ENCODE data around the gene ZNF385A.
"Not testable (repeated sequence)": the region's sequence is repeated elsewhere in the genome, so short reads cannot be mapped to it uniquely, and the experiment has no call there.

Gene ZNF385A

DNA sequence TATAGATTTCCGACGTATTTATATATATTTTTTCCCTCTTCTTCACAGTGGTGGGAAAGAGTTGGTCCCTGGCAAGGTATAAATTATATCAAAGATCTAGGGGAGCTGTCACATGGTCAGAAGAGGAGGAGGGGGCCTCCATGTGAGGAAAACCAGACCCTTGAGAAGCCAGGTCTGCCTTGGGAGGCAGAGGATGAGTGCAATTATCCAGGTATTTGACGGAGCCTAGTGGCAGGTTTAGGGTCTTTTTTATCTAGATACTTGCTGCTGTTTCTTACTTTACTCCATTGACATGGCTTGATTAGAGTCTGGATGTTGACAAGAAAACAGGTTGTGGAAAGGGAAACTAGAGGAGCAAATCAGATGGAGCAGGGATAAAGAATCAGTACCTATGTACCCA is 54.1 kb downstream of the ZNF385A start:
- Histone ChIP-seq H3K4me1 (ENCODE audit: insufficient read depth, low read length, severe bottlenecking) (peaks cover 15% of the 10 kb centered on the region), H3K79me2 (ENCODE audit: insufficient read depth, low read length) (peaks cover 3% of the 10 kb centered on the region), H3K9ac (ENCODE audit: low read length) (no peak overlapping the region), H3K9me3 (ENCODE audit: low read length) (no peaks in the 10 kb centered on the region), H3F3A (ENCODE audit: insufficient read depth, low read length) (no peaks in the 10 kb centered on the region), H3K4me2 (ENCODE audit: low read length) (no peak overlapping the region), H3K9me2 (ENCODE audit: low read depth, low read length) (no peaks in the 10 kb centered on the region), H3K36me3 (ENCODE audit: insufficient read depth, low read length) (peaks cover 5% of the 10 kb centered on the region; the same call in 1 of the 2 replicates), H2AFZ (ENCODE audit: low read length) (no peak overlapping the region), H3K4me3 (ENCODE audit: low read depth, low read length, poor library complexity, severe bottlenecking) (no peak overlapping the region), H4K20me1 (ENCODE audit: insufficient read depth, low read length) (no peaks in the 10 kb centered on the region), H3K27me3 (ENCODE audit: insufficient read depth, low read length) (no peaks in the 10 kb centered on the region), H3K27ac (ENCODE audit: low read depth, low read length, poor library complexity, severe bottlenecking) (no peak overlapping the region)
- no peak for TF ChIP-seq EZH2 (IDR thresholded peaks at IDR 0.05; ENCODE audit: borderline replicate concordance, low read length)
- TF ChIP-seq, protein P1, sequence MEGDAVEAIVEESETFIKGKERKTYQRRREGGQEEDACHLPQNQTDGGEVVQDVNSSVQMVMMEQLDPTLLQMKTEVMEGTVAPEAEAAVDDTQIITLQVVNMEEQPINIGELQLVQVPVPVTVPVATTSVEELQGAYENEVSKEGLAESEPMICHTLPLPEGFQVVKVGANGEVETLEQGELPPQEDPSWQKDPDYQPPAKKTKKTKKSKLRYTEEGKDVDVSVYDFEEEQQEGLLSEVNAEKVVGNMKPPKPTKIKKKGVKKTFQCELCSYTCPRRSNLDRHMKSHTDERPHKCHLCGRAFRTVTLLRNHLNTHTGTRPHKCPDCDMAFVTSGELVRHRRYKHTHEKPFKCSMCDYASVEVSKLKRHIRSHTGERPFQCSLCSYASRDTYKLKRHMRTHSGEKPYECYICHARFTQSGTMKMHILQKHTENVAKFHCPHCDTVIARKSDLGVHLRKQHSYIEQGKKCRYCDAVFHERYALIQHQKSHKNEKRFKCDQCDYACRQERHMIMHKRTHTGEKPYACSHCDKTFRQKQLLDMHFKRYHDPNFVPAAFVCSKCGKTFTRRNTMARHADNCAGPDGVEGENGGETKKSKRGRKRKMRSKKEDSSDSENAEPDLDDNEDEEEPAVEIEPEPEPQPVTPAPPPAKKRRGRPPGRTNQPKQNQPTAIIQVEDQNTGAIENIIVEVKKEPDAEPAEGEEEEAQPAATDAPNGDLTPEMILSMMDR (IDR thresholded peaks at IDR 0.05; ENCODE audit: low read length) = no peak

DNA sequence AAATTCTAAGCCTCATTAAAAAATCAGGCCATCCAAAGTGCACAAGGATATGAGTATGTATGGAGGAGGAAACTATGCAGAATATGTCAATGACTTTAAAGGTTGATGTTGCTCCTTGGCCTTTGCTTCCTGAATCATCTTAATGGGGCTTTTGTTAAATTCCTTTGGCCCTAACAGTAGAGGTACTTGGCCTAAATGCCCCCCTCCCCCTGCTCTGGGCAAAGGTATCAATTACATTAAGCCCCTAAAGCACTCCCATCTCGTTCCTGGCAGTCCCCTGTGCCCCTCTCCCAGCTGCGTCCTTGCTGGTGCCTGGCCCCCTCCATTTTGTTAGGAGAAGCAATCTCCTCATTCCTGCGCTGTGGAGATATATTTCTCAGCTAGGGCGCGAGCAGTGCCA is 54.8 kb downstream of the ZNF385A start:
- Histone ChIP-seq H3F3A (ENCODE audit: insufficient read depth, low read length) (no peaks in the 10 kb centered on the region), H3K9me2 (ENCODE audit: low read depth, low read length) (no peaks in the 10 kb centered on the region), H4K20me1 (ENCODE audit: insufficient read depth, low read length) (no peaks in the 10 kb centered on the region), H3K4me3 (ENCODE audit: low read depth, low read length, poor library complexity, severe bottlenecking) (no peak overlapping the region), H2AFZ (ENCODE audit: low read length) (no peak overlapping the region), H3K79me2 (ENCODE audit: insufficient read depth, low read length) (peaks cover 6% of the 10 kb centered on the region), H3K4me1 (ENCODE audit: insufficient read depth, low read length, severe bottlenecking) (peaks cover 11% of the 10 kb centered on the region), H3K9me3 (ENCODE audit: low read length) (no peaks in the 10 kb centered on the region), H3K4me2 (ENCODE audit: low read length) (no peak overlapping the region), H3K9ac (ENCODE audit: low read length) (no peak overlapping the region), H3K27me3 (ENCODE audit: insufficient read depth, low read length) (no peaks in the 10 kb centered on the region), H3K36me3 (ENCODE audit: insufficient read depth, low read length) (peaks cover 5% of the 10 kb centered on the region; the same call in 1 of the 2 replicates), H3K27ac (ENCODE audit: low read depth, low read length, poor library complexity, severe bottlenecking) (no peak overlapping the region)
- TF ChIP-seq, protein P1 (IDR thresholded peaks at IDR 0.05; ENCODE audit: low read length) = no peak
- no peak for TF ChIP-seq EZH2 (IDR thresholded peaks at IDR 0.05; ENCODE audit: borderline replicate concordance, low read length)

DNA sequence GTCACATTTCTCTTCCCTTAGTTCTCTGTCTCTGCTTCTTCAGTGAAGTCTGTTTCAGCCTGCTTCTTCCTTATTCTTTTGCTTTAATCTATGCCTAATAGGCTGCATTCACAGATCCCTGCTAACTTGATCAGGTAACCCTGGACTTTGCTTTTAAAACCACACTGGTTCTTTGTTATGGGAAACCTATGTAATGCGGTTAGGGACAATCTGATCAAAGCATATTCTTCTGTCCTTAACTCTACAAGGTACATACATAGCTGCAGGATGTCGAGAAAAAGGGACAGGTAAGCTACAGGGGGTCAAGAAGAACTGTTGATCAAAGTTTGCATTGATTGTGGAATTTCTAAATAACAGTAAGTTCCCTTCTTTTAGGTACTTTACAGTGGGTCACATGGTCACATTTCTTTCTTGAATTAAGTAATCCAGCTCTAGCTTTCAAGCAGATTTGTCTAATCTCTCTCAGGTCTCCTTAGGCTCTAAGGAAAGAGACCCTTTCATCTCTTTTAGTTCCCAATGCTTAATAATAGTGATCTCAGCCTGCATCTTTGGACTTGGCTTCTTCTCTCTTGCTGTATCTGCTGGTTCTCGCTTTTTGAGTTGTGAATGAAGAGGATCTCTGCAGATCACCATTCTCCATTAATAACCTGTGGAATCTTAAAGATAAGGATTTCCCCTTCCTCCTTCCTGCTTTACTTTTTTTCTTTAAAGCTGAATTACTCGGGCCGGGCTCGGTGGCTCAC is 55.8 kb downstream of the ZNF385A start:
- H3K9me2 ChIP-seq (ENCODE audit: low read depth, low read length) = no peaks in the 10 kb centered on the region

DNA sequence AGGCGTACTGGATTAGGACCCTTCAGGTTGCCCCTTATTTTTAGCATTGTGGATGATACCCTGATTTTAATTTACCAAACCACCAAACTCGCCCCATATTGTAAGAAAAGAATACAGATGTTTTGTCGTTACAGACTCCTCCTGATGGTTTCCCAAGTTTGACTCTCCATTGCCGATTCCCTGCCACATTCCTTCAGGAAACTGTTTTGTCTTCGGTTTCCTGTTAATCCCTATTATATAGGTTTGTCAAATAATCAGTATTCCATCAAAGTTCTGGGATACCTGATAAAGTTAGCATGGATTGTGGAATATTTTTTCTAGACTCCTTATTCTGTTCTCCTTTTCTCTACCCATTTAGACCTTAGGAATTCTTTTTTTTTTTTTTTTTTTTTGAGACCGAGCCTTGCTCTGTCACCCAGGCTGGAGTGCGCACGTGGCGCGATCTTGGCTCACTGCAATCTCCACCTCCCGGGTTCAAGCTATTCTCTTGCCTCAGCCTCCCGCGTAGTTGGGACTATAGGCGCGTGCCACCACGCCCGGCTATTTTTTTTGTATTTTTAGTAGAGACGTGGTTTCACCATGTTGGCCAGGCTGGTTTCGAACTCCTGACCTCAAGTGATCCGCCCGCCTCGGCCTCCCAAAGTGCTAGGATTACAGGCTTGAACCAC is 59.0 kb downstream of the ZNF385A start:
- not testable (repeated sequence) for H3K36me3 ChIP-seq (ENCODE audit: insufficient read depth, low read length); H3F3A ChIP-seq (ENCODE audit: insufficient read depth, low read length); H3K27ac ChIP-seq (ENCODE audit: low read depth, low read length, poor library complexity, severe bottlenecking); H2AFZ ChIP-seq (ENCODE audit: low read length); H4K20me1 ChIP-seq (ENCODE audit: insufficient read depth, low read length); H3K9me3 ChIP-seq (ENCODE audit: low read length); H3K79me2 ChIP-seq (ENCODE audit: insufficient read depth, low read length); H3K27me3 ChIP-seq (ENCODE audit: insufficient read depth, low read length); H3K9me2 ChIP-seq (ENCODE audit: low read depth, low read length)
- H3K9ac ChIP-seq (ENCODE audit: low read length) = peak overlapping the region; percentile 92
- peak overlapping the region; percentile 94 for H3K4me3 ChIP-seq (ENCODE audit: low read depth, low read length, poor library complexity, severe bottlenecking)
- H3K4me2 ChIP-seq (ENCODE audit: low read length) = peak overlapping the region; percentile 83
- H3K4me1 ChIP-seq (ENCODE audit: insufficient read depth, low read length, severe bottlenecking) = peaks cover 14% of the 10 kb centered on the region

More for the DNA sequence above, 55.8 kb downstream of the ZNF385A start:
- Histone ChIP-seq H3F3A (ENCODE audit: insufficient read depth, low read length) (no peaks in the 10 kb centered on the region), H2AFZ (ENCODE audit: low read length) (no peak overlapping the region), H3K27ac (ENCODE audit: low read depth, low read length, poor library complexity, severe bottlenecking) (no peak overlapping the region), H3K4me2 (ENCODE audit: low read length) (no peak overlapping the region), H3K9me3 (ENCODE audit: low read length) (no peaks in the 10 kb centered on the region), H4K20me1 (ENCODE audit: insufficient read depth, low read length) (no peaks in the 10 kb centered on the region), H3K27me3 (ENCODE audit: insufficient read depth, low read length) (no peaks in the 10 kb centered on the region), H3K79me2 (ENCODE audit: insufficient read depth, low read length) (peaks cover 6% of the 10 kb centered on the region), H3K9ac (ENCODE audit: low read length) (no peak overlapping the region), H3K36me3 (ENCODE audit: insufficient read depth, low read length) (peaks cover 5% of the 10 kb centered on the region; the same call in 1 of the 2 replicates), H3K4me1 (ENCODE audit: insufficient read depth, low read length, severe bottlenecking) (peaks cover 14% of the 10 kb centered on the region), H3K4me3 (ENCODE audit: low read depth, low read length, poor library complexity, severe bottlenecking) (no peak overlapping the region)
- no peak for TF ChIP-seq EZH2 (IDR thresholded peaks at IDR 0.05; ENCODE audit: borderline replicate concordance, low read length)
- TF ChIP-seq, protein P1 (IDR thresholded peaks at IDR 0.05; ENCODE audit: low read length) = no peak
